GM19324 (cell line): ENCODE measurements around the gene DPH3.

Source experiments
- ATAC-seq: cut with Tn5 transposase; IDR thresholded peaks from one replicate; pipeline ENCODE4 v1.9.1; 2021; ENCODE audit warnings: mild to moderate bottlenecking, moderate library complexity; ENCODE audit not compliant: unreplicated experiment, low FRiP score

Gene DPH3

DNA sequence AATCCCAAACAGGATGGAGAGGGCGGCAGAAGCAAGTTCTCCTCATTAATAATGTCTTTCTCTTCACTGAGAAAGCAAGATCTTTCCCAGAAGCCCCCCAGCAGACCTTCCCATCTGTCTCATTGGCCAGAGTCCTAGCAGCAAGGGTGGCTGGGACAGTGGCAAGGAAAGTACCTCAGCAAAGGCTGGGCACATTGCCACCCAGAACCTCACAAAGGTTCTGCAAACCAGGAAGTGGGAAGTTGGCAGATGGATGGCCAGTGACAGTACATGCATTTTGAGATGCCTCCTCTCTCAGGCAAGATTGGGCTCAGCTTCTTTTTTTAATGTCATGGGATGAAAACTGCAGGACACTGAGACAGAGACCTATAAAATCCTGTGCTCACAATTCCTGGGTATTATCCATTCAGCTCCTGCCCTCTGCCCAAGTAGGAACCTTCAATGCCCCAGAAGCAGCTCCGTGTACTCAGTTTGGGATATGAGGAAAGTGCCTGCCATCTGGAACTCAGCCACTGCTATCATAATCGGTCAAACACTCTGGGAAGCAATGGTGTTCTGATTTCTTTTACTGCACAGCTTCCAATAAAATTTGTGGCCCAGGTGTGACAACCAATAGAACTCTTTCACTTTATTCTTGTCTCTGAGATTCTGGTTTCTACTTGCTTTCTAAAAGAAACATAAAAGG, 25.5 kb downstream of the DPH3 start:
- no peak for ATAC-seq

DNA sequence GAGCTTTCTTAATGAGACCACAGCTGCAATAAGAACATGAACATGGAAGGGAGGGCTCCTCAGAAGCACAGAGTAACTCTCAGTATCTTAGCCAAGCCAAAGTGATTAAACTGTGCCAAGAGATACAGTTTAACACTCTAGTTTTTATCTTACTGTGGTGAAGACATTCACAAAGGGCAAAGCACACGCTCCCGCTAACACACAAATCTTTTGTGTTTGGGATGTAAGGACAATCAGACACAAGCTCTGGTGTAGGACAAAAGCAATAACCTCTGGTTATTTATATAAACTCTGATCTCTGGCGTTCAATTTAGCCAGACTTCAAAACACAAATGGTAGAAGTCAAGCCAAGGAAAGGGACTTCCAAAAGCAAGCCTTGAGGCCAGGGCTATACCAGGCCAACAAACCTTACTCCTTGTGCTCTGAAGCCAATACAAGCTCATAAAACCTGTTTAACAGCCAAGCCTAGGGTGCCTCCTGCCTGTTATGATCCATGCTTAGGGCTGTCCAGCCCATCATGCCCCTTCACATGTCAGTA, 27.8 kb downstream of the DPH3 start:
- no peak for ATAC-seq

DNA sequence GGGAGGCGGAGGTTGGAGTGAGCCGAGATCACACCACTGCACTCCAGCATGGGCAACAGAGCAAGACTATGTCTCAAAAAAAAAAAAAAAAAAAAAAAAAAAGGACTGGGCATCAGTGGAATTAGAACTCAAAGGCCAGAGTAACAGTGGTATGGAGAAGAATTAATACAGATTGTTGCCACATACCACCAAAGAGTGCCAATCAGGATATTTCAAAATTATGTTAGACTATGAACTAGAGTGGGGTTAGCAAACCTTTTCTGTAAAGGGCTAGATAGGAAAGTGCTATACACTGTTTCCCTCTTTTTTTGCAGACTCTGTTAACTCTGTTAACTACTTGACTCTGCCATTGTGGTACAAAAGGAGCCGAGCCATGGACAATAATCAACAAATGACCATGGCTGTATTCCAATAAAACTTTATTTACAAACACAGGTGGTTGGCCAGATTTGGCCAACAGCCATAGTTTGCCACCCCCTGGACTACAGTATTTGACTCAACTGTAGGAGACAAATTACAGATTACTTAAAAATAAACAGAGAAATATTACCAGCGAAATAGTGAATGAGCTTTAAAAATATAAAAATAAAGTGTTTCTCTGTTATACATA, 28.6 kb downstream of the DPH3 start:
- no peak for ATAC-seq

DNA sequence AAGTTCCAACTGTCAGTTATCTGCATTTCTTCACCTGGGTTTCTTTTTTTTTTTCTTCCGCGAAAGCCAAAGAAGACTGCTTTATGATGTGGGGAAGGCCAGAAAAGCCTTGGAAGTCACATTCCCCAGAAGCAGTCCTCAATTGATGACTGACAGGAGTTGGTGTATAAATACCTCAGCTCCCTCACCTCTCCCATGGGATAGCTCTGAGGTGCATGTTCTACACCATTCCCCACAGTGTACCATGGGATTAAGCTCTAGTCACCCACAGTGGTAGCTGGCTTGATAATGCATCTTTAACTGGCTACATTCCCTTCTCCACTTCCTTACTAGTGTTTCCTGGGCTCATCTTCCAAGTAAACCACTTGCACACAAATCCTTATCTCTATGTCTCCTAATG, 30.5 kb downstream of the DPH3 start:
- no peak for ATAC-seq

DNA sequence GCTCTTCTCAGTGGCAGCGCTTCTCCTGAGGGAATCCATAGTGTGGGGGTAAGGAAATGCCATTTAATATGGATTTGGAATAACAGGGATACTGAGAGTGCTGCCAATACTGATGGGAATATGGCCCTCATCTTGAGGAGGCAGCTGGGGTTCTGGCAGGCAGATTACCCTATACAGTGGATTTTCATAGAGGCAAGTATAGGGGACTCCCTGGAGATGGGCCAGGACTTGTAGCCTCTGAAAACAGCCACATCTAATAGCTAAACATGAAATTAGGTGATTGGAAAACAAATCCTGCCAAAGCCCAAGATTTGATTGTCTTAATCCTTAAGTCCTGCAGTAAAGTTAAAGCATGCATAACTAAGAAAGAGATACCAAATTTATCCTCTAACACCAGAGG, 30.9 kb downstream of the DPH3 start:
- no peak for ATAC-seq

DNA sequence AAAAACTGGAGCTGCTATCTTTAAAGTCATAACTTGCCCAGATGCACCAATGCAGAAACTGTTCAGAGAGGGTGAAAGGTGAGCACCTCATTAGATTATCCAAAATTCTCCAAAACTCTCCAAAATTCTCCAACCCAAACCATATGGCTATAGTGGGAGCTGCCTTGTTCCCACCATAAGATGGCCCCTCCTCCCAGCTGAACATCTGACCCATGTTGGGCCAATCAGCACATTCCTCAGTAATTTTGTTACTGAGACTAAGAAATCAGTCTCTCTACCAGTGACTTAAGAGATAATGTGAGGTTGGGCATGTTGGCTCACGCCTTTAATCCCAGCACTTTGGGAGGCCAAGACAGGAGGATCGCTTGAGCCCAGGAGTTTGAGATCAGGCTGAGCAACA, 32.8 kb downstream of the DPH3 start:
- ATAC-seq: no peak

DNA sequence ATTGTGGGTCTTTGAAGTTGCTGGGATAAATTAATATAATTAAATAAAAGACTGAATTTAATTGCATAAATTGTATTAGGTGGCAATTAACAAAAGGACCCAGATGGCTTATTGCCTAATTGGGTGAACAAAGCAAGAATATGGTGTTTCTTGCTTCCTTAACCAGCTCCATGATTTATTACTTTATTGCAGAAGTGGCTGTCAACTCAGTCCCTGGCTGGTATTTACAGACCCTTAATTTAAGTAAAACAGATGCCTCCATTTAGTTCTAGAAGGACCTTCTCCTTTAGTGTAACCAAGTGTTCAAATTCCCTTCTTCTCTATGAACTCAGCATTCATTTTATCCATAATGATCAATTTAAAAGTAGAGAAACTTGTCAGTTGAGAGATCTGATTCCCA, 35.1 kb downstream of the DPH3 start:
- no peak for ATAC-seq

DNA sequence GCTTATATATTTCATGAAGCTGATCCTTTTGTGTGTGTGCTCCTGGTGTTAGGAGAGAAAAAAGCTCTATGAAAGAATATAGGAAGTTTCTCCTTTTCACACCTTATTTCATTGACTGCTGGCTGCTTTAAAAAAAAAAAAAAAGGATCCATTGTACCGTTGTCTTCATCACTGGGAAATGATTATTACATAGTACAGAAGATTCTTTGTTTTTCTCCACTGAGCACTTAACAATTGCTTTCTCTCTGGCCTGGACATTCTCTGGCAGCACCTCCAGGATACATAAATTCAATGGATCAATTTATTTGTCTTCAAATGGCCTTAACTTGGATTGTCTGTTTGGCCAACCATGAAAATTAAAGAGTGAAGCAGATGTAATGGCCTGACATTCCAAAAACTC, 37.2 kb downstream of the DPH3 start:
- ATAC-seq: no peak

DNA sequence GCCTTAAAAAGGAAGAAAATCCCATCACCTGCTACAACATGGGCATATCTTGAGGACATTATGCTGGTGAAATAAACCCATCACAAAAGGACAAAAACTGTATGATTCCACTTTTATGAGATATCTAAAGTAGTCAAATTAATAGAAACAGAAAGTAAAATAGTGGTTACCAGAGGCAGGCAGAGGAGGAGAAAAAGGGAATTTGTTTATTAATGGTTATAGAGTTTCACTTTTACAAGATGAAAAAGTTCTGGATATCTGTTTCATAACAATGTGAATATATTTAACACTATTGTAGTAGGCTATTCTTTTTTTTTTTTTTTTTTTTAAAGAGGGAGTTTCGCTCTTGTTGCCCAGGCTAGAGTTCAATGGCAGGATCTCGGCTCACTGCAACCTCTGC, 40.4 kb downstream of the DPH3 start:
- no peak for ATAC-seq

DNA sequence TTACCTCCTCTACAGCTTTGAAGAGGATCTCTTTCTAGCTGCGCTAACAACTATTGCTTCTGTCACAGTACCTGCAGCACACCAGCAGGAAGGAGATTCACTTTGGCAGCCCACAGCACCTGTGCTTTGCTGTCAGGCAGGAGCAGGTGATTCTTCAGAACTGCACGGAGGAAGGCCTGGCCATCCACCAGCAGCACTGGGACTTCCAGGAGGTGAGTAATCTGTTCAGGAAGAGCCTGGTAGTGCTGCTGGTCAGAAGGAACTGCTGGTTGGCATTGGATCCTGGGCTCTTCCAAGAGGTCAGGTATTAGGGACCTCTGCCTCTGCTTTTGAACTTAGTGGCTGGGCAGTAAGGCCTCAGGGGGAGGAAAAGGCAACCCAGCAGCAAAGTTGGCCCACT, 42.2 kb downstream of the DPH3 start:
- no peak for ATAC-seq

DNA sequence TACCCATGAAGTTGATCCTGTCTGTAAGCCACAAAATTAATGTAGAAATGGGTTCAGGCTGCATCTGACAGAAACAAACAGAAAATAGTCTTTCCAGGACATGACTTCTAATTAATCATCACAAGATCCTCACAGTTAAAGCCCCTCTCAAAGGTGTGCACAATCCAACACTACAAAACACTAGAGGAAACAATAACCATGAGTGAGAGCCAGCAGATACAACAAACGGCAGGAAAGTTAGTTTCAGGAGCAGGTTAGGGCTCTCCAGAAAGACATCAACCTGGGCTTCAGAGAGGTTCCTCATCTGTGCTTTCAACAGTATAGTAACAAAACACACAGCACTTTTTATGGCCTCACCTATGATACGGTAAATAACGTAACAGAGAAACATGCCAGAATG, 42.8 kb downstream of the DPH3 start:
- ATAC-seq: no peak

DNA sequence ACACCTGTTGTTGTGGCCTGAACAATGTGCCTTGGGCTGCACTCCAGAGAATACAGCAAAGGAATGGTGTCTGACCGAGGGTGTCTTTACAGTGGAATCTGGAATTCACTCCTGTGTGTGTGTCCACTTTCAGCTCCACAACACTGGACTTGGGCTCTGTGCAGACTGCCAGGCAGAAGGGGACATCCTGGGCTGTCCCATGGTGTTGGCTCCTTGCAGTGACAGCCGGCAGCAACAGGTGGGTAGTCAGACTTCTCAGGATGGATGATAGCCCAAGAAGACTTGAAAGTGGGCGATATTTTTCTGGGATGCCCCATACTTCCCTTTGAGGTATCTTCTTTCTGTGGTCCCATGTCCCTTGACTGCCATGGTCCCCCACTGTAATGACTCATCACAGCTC, 45.0 kb downstream of the DPH3 start:
- ATAC-seq: no peak

DNA sequence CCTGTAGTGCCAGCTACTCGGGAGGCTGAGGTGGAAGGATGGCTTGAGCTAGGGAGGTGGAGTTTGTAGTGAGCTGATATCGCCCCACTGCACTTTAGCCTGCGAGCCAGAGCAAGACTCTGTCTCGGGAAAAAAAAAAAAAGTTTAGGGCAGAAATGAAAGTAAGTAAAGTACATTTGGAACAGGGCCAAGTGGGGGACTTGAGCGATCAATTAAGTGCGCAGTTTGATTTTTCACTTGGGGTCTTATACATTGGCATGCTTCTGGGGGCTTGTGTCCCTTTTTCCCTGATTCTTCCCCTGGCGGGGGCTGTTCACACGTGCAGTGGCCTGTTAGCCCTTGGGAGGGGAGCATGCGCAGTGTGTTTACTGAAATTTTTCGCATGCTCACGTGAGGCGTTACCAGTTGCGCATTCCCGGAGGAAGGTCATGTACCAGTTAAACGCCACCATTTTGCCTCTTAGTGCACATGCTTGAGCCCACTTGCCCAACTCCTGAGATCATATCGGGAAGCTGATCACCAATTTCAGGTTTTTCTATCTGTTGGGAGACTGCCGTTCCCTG, 48.3 kb downstream of the DPH3 start:
- ATAC-seq: no peak

DNA sequence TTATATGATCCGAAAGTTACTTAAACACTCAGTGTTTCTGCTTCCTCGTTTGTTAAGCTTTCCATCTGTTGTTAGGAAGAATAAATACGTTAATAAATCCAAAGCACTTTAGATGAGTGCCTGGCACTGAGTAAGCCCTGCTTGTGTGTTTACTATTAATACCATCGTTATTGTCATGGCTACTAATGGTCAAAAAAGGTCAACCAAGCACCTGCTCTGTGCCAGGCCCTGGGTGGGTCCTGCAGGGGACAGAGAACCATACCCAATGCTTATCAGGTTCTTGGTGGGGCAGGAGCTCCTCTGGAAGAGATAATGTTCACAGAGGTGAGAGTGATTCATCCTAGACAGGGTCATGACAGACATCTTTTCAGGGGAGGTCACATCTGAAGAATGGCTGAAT, 50.4 kb downstream of the DPH3 start:
- no peak for ATAC-seq

DNA sequence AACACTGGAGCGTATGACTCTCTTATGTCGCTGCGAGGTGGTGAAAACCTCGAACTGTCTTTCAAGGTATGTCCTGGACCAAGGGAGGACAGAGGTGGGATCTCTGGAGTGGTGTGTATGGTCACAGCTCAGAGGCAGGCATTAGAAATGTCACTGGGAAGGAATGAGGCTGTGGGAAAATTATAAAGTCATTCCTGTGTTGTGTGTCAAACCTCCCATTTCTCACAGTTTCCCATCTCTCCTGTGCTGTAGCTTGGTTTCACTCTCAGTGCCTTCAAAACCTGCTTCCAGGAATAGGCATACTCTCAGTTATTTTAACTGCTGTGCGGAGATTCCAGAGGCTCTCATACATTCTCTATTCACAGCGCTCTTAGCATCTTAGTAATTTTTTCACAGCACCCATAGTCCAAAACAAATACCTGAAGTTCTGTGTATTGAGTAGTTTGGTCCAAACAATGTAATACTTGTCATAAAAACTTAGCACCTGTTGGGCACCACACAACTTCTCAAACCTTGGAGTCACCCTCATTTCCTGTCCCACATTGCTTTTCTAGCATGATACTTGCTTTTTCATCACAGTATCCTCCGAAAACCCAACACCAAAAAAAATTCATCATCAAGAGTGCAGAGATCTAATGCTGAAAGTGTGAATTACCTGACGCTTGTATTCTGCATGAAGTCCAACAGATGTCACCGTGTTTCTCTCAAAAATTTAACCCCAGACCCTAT, 53.4 kb downstream of the DPH3 start:
- ATAC-seq: no peak
